MM.1S (cell line): Measurements from ENCODE around the gene MEGF8.

Experiments used
- DNase-seq: peaks from one replicate; pipeline ENCODE4 v3.0.0-alpha.2; 2015
- H2AFZ ChIP-seq: fragments of 300-600 bp; sonication (generic); 2 replicates; pipeline ENCODE4 v1.6.0; 2016; ENCODE audit warnings: antibody characterized with exemption, low read length
- H3F3A ChIP-seq: fragments of 300-600 bp; sonication (generic); 2 replicates; pipeline ENCODE4 v1.6.1; 2016; ENCODE audit warnings: mild to moderate bottlenecking, antibody characterized with exemption, low read length, moderate library complexity, mixed read lengths; ENCODE audit not compliant: insufficient read depth
- H3K27ac ChIP-seq: fragments of 300-600 bp; sonication (generic); 2 replicates; pipeline ENCODE4 v1.5.1; 2016; ENCODE audit warnings: mild to moderate bottlenecking, low read length
- H3K27me3 ChIP-seq: fragments of 300-600 bp; sonication (generic); replicated peaks from 2 replicates; pipeline ENCODE4 v1.6.0; 2016; ENCODE audit warnings: low read length; ENCODE audit not compliant: insufficient read depth
- H3K36me3 ChIP-seq: fragments of 300-600 bp; sonication (generic); replicated peaks from 2 replicates; pipeline ENCODE4 v1.6.1; 2016; ENCODE audit warnings: mild to moderate bottlenecking, low read length, mixed read lengths; ENCODE audit not compliant: insufficient read depth
- H3K4me1 ChIP-seq: fragments of 300-600 bp; sonication (generic); 2 replicates; pipeline ENCODE4 v1.6.1; 2016; ENCODE audit warnings: low read length, mixed read lengths
- H3K4me2 ChIP-seq: fragments of 300-600 bp; sonication (generic); 2 replicates; pipeline ENCODE4 v1.6.0; 2016; ENCODE audit warnings: low read depth, low read length
- H3K4me3 ChIP-seq: fragments of 300-600 bp; sonication (generic); 2 replicates; pipeline ENCODE4 v1.5.1; 2016; ENCODE audit warnings: low read length, mixed read lengths
- H3K79me2 ChIP-seq: fragments of 300-600 bp; sonication (generic); 2 replicates; pipeline ENCODE4 v1.6.1; 2016; ENCODE audit warnings: mixed run types, low read length, mixed read lengths
- H3K9ac ChIP-seq: fragments of 300-600 bp; sonication (generic); 2 replicates; pipeline ENCODE4 v1.6.1; 2016; ENCODE audit warnings: low read length, mixed read lengths
- H3K9me2 ChIP-seq: fragments of 300-600 bp; sonication (generic); replicated peaks from 2 replicates; pipeline ENCODE4 v1.6.1; 2016; ENCODE audit warnings: mild to moderate bottlenecking, low read length, mixed read lengths; ENCODE audit not compliant: insufficient read depth
- H3K9me3 ChIP-seq: fragments of 300-600 bp; sonication (generic); replicated peaks from 2 replicates; pipeline ENCODE4 v1.6.1; 2016; ENCODE audit warnings: mild to moderate bottlenecking, low read length, mixed read lengths; ENCODE audit not compliant: insufficient read depth
- H4K20me1 ChIP-seq: fragments of 300-600 bp; sonication (generic); 2 replicates; pipeline ENCODE4 v1.6.1; 2016; ENCODE audit warnings: mild to moderate bottlenecking, low read length, moderate library complexity, mixed read lengths; ENCODE audit not compliant: insufficient read depth
- EZH2 ChIP-seq: fragments of 300-600 bp; sonication (generic); optimal IDR thresholded peaks from 2 replicates; pipeline ENCODE3; 2017; ENCODE audit warnings: low read depth, mild to moderate bottlenecking, antibody characterized with exemption, low read length, mixed read lengths
- EZH2phosphoT487 ChIP-seq: fragments of 300-600 bp; sonication (generic); IDR thresholded peaks from 2 replicates; pipeline ENCODE4 v1.6.1; 2018; ENCODE audit warnings: antibody characterized with exemption, low read length
- TF ChIP-seq, protein P1 (sequence below): fragments of 300-600 bp; sonication (generic); IDR thresholded peaks from 2 replicates; pipeline ENCODE4 v1.5.1; 2016; ENCODE audit warnings: antibody characterized with exemption, low read length, mixed read lengths

The MEGF8 gene

DNA sequence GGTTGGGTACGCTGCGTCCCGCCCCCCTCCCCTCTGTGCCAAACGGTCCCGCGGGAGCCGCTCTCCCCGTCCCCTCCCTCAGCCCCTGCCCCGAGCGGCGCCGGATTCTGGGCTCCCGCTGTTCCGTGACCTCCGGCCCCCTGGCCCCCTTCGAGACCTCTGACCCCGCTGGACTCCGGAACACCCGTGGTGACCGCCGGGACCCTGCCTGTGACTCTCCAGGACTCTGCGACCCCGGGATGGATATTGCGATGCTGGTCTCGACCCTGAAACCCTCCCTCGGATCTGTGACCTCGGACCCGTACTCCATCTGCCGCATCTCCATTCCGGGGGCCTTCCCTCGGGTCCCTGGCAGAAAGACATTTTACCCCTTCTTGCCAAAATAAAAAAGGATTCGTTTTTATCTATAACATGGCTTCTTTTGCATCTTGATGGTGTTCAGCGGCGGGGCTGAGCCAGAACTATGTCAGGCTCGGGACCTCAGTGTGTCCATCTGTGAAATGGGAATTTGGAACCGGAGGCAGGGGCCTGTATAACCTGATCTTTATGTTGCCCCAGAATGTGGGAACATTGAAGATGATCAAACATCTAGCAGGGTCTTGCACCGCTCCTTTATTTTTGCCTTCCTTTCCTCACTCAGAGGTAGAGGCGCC lies 654 bp upstream of the MEGF8 start:
- no peak overlapping the region; the same call in 1 of the 2 replicates for H3K9ac ChIP-seq
- H3F3A ChIP-seq = no peaks in the 10 kb centered on the region
- no peaks in the 10 kb centered on the region for H4K20me1 ChIP-seq
- peaks cover 40% of the 10 kb centered on the region for H3K27me3 ChIP-seq
- no peaks in the 10 kb centered on the region for H3K9me2 ChIP-seq
- H2AFZ ChIP-seq = peak overlapping the region; percentile 79
- DNase-seq = no peak
- no peak for TF ChIP-seq EZH2
- TF ChIP-seq, protein P1, sequence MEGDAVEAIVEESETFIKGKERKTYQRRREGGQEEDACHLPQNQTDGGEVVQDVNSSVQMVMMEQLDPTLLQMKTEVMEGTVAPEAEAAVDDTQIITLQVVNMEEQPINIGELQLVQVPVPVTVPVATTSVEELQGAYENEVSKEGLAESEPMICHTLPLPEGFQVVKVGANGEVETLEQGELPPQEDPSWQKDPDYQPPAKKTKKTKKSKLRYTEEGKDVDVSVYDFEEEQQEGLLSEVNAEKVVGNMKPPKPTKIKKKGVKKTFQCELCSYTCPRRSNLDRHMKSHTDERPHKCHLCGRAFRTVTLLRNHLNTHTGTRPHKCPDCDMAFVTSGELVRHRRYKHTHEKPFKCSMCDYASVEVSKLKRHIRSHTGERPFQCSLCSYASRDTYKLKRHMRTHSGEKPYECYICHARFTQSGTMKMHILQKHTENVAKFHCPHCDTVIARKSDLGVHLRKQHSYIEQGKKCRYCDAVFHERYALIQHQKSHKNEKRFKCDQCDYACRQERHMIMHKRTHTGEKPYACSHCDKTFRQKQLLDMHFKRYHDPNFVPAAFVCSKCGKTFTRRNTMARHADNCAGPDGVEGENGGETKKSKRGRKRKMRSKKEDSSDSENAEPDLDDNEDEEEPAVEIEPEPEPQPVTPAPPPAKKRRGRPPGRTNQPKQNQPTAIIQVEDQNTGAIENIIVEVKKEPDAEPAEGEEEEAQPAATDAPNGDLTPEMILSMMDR = no peak; the same call in 1 of the 2 replicates
- no peak for TF ChIP-seq EZH2phosphoT487
- peaks cover 20% of the 10 kb centered on the region for H3K79me2 ChIP-seq
- no peaks in the 10 kb centered on the region for H3K9me3 ChIP-seq
- H3K4me3 ChIP-seq = peak overlapping the region; percentile 45
- H3K36me3 ChIP-seq = no peaks in the 10 kb centered on the region
- H3K4me2 ChIP-seq = peak overlapping the region; percentile 75
- no peaks in the 10 kb centered on the region for H3K4me1 ChIP-seq
- no peak overlapping the region for H3K27ac ChIP-seq

DNA sequence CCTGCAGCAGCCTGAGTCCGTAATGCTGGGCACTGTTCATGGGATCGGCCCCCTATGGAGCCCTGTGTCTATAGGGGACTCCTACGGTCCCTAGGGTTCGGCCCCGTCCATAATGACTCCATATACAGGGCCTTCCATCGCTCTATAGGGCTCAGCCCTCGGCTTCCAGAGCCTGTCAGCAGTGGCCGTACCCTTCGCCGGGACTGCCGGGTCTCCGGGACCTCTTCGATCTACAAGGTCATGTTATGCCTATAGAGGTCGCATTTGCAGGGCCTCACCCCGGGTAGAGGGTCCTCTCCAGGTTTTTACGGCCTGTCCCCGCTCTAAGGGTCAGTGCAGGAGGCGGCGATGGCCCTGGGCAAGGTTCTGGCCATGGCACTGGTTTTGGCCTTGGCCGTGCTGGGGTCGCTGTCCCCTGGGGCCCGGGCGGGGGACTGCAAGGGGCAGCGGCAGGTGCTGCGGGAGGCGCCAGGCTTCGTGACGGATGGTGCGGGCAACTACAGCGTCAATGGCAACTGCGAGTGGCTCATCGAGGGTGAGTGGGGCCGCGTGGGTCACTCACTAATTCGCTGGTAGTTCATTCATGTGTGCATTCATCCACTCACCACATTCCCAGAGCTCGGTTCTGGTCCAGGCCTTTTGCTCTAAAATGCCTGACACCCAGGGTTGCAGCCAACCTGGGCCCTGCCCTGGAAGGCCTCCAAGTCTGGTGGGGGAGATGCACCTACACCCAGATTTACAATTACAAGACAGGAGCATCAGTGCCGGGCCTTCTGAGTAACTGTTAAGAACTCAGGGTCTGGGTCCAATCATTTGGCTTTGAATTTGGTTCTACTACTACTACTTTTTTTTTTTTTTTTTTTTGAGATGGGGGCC lies 699 bp downstream of the MEGF8 start:
- no peaks in the 10 kb centered on the region for H3K36me3 ChIP-seq
- H3K4me1 ChIP-seq = no peaks in the 10 kb centered on the region
- peaks cover 20% of the 10 kb centered on the region for H3K79me2 ChIP-seq
- peak overlapping the region; percentile 98 for H3K4me3 ChIP-seq
- TF ChIP-seq EZH2phosphoT487 (no peak), EZH2 (no peak)
- TF ChIP-seq, protein P1 = peak; percentile 37
- H3K4me2 ChIP-seq = peak overlapping the region; percentile 74; the same call in 1 of the 2 replicates
- peaks cover 28% of the 10 kb centered on the region for H3K27me3 ChIP-seq
- peak; percentile 44 for DNase-seq
- H3K9me2 ChIP-seq = no peaks in the 10 kb centered on the region
- peak overlapping the region; percentile 94 for H2AFZ ChIP-seq
- no peaks in the 10 kb centered on the region for H3F3A ChIP-seq
- H3K9ac ChIP-seq = peak overlapping the region; percentile 83
- H4K20me1 ChIP-seq = no peaks in the 10 kb centered on the region
- H3K9me3 ChIP-seq = no peaks in the 10 kb centered on the region
- H3K27ac ChIP-seq = peak overlapping the region; percentile 3; the same call in 1 of the 2 replicates

DNA sequence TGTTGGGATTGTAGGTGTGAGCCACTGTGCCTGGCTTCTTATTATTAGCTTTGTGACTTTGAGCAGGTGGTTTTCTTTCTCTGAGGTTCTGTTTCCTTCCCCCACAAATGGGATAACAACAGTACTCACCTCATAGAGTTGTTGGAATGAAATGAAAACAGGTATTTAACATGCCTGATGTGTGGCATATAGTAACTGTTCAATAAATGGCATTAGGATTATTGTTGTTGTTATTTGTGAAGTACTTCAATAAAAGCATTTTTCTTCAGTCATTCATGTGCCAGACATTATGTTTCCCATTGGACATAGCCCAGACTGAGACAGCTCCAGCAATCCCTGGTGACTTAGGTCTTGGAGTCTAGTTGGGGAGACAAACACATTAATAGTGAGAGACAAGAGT lies 1.5 kb downstream of the MEGF8 start:
- H3K27me3 ChIP-seq = peaks cover 22% of the 10 kb centered on the region
- H3K36me3 ChIP-seq = no peaks in the 10 kb centered on the region
- TF ChIP-seq, protein P1 = no peak
- no peak for TF ChIP-seq EZH2
- no peak for TF ChIP-seq EZH2phosphoT487
- no peaks in the 10 kb centered on the region for H4K20me1 ChIP-seq
- no peak overlapping the region for H2AFZ ChIP-seq
- H3F3A ChIP-seq = no peaks in the 10 kb centered on the region
- no peaks in the 10 kb centered on the region for H3K4me1 ChIP-seq
- DNase-seq = no peak
- no peaks in the 10 kb centered on the region for H3K9me3 ChIP-seq
- peaks cover 20% of the 10 kb centered on the region for H3K79me2 ChIP-seq
- H3K9ac ChIP-seq = no peak overlapping the region
- no peak overlapping the region for H3K4me3 ChIP-seq
- H3K4me2 ChIP-seq = no peak overlapping the region; the same call in 1 of the 2 replicates
- H3K27ac ChIP-seq = no peak overlapping the region
- H3K9me2 ChIP-seq = no peaks in the 10 kb centered on the region
